Activated CD4-positive, alpha-beta T cell treated with anti-CD3 and anti-CD28 coated beads, Interleukin-2, Interleukin-4, amounts not matched to agents 100 ng/mL and 50 ng/mL, durations not matched to agents 16 hours and 8 hours (primary cell): ENCODE measurements around the gene PXN.
"Not testable (repeated sequence)": the region's sequence is repeated elsewhere in the genome, so short reads cannot be mapped to it uniquely, and the experiment has no call there.

Experiments
- DNase-seq: peaks from one replicate; pipeline ENCODE4 v3.0.0-alpha.2; 2020; ENCODE audit warnings: low spot score

The PXN gene

GRCh38 chr12:120225852-120226640 lies 39.5 kb downstream of the PXN start:
- no peak for DNase-seq

DNA sequence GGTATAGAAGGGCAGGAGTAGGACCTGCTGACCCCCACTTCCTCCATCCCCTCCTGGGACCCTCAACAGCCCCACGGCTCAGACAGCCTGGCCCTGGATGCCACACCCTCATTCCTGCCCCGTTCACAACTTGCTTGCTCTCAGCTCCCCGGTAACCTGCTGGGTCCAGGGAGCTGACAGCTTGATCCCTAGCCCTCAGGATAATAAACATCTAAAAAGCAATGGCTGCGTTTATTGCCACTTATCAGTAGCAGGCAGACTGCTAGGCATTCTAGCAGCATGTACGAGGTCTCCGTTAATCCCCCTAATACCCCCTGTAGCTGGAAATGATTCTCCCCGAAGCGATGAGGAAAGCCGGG lies 40.4 kb downstream of the PXN start:
- DNase-seq = no peak

GRCh38 chr12:120224304-120225199 lies 41.0 kb downstream of the PXN start:
- DNase-seq = no peak

DNA sequence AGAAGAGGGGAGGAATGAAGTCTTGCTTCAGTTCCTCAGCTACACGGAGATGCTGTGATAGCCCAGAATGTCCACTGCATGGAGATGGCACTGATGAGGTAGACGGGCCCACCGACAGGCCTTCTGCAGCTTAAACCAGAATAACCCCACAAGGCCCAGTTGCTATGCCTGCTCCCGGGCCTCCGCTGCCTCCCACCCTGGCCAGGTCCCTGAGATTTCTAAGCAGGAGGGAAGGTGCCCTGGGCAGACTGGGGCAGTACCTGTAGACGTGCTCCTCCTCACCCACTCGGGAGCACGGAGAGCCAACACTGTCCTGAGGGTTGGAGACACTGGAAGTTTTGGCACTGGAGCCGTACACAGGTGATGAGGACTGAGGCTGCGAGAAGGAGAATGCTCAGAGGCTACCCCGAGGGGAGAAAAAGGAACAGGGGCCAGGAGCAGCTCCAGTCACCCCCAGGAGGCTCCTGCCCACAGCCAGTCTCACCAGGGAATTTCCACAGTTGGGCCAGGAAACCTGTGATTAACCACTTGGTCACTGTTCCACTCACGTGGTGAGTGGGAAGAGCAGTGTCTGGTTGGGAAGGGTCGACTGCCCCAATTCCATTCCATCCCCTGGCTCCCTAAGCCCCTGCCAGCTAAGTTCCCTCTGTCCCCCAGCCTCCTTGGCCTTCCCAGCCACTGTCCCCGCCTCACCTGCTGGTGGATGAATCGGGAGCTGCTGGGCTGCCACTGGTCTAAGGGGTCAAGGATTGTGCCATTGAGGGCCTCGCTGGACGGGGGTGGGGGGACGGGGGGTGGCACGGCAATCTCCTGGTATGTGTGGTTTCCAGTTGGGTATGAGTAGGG lies 41.8 kb downstream of the PXN start:
- no peak for DNase-seq

DNA sequence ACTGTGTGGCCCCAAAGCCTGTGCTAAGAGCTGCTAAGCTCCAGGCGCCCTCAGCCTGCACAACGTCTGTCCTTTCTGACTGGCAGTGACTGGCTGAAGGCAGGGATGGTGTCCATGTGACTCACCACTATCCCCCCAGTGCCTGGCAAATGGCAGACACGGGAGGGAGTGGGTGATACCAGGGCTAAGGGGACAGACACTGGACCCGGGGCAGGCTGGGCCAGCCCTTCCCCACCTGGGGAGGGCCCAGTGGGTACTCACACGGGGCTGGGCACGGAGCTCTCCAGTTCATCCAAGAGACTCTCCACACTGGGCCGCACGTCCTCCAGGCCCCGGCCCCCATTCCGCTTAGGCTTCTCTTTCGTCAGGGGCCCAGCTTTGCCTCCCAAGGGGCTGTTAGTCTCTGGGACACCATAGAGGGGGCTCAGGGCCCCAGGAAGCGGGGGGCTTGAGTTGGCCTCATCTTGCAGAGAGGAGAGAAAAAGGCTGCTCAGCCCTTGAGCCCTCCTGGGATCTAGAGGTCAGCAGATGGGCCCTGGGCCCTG lies 43.2 kb downstream of the PXN start:
- DNase-seq = no peak

DNA sequence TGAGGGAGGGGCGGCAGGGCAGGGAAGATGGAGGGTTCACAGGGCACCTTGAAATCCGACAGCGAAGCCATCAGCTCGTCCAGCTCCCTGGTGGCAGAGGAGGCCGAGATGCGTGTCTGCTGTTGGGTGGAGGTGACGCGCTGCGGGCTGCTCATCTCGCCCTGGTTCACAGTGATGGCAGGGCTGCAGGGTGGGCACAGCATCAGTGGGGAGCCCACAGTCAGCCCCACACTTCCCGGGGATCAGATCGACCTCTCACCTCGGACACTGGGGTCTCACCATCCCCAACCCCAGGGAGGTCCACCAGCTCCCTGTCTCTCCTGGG lies 44.0 kb downstream of the PXN start:
- no peak for DNase-seq

DNA sequence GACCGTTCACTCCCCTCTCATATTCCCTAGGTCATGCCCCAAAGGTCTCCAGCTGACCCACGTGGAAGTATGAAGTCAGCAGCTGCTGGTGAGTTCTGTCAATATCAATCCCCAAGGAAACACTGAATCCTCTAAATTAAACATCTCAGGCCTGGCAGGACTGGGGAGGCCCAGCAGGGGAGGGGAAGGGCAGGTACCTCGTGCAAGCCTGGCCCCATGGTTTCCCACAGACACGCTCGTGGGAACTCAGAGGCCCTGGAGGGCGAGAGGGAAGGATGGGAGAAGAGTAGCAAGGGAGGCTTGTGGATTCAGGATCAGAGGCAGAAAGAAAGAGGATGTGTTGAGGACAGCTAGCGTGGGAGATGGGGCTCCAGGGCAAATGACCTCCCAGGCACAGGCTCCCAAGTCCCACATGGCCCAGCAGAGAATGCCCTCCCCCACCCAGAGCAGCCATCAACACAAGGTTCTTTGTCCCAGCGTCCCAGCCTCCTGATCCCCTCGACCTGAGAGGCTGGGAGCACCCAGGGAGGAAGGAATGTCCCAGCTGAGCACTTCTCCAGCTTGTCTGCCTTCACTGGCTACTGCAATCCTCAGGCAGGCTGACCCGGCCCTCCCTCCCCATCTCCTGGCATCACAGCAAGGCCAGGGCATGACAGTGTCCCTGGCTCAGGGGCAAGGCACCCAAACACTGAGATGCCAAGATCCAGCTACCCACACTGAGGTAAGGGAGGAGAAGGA lies 44.5 kb downstream of the PXN start:
- no peak for DNase-seq

DNA sequence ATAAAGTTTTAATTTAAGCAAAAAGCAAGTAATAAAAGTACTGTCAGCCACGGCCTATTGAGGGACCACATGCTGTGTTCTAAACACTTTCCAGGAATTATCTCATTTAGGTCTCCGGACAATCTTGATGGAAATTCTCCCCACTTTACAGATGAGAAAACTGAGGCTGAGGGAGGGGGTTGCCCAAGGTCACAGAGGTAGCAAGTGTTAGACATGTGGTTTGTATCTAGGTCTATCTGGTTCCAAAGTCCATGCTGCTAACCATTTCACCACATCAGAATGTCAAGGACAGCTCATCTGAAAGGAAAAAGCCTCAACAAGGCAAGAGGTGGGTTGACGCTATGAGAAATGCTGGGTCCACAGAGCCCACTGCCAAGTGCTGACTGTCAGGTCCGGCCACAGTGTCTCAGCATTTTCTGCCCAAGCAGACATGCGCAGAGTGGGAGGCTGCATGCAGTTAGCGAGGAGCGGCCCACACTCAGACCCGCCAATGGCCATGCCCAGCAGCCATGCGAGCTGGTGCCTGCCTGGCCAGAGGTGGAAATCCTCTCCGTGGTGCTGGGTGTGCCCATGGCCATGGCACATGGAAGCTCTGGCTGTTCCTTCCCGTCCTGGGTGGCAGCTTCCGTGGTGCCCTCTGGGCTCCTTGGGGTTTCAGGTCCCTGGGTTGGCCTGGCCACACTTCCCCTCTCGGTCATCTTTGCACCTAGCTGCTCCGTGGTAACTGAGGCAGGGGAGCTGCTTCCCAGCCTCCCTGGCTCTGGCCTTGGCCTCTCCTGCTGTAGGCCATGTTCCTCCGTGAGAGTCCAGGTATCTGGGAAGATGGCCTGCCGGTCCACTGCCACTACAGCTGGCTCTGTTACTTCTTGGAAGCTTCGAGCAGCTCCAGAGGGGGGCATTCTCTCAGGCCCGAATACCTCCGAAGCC lies 46.6 kb downstream of the PXN start:
- DNase-seq = no peak

GRCh38 chr12:120216742-120217605 lies 48.6 kb downstream of the PXN start:
- DNase-seq = no peak

DNA sequence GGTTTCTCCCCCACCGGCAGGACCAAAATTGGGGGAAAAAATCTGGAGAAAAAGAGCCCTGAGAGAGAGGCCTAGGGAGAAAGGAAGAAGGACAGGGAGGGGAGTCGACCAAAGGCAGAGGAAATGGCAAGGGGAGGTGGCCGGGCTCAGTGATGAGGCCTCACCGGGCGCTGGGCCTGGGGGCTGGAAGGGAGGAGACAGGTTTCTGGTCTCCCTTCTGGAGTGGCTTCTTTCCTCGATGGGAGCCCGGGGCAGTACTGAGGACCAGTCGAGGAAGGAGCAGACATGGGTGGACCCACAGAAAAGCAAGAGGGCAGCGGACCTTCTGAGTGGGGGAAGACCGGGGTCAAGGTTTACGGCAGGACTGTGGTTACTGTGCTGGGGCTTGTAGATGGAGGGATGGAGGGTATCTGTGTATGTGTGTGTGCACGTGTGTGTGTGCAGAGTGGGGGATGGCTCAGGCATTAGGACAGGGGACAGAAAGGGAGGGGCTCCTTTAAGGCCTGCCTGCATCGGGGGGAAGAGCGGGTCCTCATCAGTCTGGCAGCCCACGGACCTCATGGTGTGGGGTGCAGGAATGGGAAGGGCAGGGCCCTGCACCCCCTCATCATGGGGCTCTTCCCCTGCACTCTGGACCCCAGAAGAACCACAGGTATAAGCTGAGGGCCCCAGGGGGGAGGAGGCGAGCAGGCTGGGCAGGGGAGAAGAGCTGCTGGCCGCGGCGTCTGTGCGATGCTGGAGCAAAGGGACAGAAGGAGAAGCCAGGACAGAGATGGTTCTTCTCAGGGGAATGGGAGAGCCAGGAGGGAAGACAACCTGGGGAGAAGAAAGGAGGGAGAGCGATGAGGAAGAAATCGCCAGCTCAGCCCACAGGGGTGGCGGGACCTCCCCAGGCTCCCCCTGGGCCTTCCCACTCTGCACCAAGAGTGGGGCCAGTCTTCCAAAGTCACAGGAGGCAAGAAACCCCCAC lies 49.5 kb downstream of the PXN start:
- no peak for DNase-seq

- no peak for DNase-seq
Measured at GRCh38 chr12:120215357-120215735, 50.2 kb downstream of the PXN start.

GRCh38 chr12:120214626-120215356 lies 50.7 kb downstream of the PXN start:
- no peak for DNase-seq

GRCh38 chr12:120213758-120214157 lies 51.8 kb downstream of the PXN start:
- no peak for DNase-seq

GRCh38 chr12:120213182-120213581 lies 52.3 kb downstream of the PXN start:
- DNase-seq = not testable (repeated sequence)

DNA sequence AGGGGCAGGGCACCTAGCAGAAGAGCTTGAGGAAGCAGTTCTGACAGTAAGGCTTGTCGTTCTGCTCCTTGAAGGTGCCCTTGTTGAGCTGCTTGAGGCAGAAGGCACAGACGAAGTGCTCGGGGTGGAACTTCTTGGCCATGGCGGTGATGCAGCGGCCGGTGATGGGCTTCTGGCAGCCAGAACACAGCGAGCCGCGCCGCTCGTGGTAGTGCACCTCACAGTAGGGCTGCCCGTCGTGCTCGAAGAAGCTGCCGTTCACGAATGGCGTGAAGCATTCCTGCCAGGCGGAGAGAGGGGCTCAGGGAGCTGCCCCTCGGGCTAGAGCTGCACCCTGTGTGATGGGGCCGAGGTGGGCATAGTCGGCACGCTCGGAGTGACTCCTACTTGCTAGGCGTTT lies 53.2 kb downstream of the PXN start:
- no peak for DNase-seq

DNA sequence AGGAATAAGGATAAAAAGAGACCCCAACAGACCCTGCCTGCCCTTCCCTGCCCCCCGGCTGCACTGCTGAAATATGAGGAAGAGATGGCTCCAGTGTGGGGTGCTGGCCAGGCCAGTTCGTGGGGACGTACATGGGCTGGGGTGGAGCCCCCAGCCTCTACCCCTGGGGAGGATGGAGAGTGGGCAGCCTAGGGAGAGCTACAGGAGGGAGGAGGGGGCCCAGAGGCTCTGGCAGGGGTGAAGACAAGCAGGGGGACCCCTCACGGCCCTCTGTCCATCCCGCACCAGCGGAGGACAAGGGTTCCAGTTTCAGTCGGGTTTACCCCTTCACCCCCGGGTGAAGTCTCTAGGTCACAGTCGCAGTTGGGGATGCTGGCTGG lies 53.6 kb downstream of the PXN start:
- no peak for DNase-seq

- DNase-seq = no peak
Measured at GRCh38 chr12:120211243-120211903, 54.2 kb downstream of the PXN start.
